ENCODE data around the gene OR10A5.
"Not testable (repeated sequence)": the region's sequence is repeated elsewhere in the genome, so short reads cannot be mapped to it uniquely, and the experiment has no call there.

Gene OR10A5, protein sequence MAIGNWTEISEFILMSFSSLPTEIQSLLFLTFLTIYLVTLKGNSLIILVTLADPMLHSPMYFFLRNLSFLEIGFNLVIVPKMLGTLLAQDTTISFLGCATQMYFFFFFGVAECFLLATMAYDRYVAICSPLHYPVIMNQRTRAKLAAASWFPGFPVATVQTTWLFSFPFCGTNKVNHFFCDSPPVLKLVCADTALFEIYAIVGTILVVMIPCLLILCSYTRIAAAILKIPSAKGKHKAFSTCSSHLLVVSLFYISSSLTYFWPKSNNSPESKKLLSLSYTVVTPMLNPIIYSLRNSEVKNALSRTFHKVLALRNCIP

DNA sequence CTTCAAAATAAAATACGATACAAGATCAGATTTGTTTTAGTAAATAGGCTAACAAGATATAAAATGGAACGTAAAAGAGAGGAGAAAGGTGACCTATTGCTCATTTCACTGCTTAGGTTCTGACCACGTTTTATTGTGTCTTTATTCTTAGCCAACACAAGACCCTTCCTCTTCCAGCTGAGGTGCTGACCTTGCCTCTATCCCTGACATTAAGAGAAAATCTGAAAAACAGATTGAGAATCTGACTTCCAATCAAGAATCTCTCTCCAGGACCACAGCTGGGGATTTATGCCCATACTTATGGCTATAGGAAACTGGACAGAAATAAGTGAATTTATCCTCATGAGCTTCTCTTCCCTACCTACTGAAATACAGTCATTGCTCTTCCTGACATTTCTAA, at the start of gene OR10A5:
Gene OR10A5, plus strand, starts transcription at position 301 of the 400 bp plus-strand sequence. Its CDS starts 0 bp downstream, at position 301.
- DNase-seq (ENCODE audit: low spot score) = no peak

DNA sequence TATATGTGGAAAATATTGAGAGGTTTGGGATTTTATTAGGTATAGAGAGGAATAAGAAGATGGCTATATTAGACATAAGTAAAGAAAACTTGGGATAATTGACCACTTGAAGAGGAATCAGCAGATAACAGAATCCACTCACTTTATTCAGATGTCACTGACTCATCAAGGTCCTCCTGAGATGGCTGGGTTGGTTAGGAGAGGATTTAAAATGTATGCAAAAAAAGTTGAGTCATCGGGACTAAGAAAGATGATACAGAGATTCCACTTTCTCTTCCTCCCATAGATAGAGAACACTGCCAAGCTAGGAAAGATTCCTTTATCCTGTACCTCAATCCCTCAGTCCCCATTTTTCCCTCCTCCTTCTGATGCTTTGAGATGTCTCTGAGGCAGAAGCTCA, 46.1 kb upstream of the OR10A5 start, which contains the start of gene OR6A2:
Gene OR6A2, minus strand, starts transcription at position 288 of the 400 bp plus-strand sequence. CDS start 3,981 bp downstream, outside the sequence.
- DNase-seq (ENCODE audit: low spot score) = no peak

DNA sequence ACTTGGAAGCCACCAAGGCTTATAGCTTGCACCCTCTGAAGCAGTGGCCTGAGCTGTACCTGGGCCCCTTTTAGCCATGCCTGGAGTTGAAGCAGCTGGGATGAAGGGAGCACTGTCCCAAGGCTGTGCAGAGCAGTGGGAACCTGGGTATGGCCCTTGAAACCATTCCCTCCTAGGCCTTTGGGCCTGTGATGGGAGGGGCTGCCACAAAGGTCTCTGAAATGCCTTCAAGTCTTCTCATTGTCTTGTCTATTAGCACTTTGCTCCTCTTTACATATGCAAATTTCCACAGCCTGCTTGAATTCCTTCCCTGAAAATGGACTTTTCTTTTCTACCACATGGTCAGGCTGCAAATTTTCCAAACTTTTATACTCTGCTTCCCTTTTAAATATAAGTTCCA, 44.4 kb upstream of the OR10A5 start:
- DNase-seq (ENCODE audit: low spot score) = not testable (repeated sequence)

DNA sequence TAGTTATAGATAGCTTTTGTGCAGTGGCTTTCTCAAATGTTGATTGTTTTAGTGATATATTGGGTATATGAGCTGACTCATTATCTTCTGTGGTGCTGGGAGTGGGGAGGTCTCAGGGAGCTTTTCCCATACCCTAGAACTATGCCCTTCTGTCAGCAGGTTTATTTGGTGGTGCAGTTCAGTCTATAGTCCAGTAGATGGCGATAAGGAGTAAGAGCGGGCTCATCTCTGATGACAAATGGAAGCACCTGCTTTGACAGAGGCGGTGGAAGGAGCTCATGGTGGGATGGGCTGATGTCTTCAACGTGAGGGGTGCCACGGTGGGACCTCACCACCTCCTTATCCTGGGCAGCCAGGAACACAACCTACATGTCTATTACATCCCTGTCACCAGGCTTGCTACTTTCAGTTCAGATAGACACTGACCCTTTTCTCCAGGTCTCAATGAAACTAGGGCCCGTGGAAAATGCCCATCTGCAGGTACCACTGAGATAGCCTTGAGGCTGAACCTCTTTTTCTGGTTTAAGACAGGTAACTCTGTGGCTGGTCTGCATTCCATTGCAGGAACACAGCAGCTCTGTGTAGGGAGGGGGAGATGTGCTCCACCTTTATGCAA, 33.0 kb upstream of the OR10A5 start:
- no peak for DNase-seq (ENCODE audit: low spot score)

DNA sequence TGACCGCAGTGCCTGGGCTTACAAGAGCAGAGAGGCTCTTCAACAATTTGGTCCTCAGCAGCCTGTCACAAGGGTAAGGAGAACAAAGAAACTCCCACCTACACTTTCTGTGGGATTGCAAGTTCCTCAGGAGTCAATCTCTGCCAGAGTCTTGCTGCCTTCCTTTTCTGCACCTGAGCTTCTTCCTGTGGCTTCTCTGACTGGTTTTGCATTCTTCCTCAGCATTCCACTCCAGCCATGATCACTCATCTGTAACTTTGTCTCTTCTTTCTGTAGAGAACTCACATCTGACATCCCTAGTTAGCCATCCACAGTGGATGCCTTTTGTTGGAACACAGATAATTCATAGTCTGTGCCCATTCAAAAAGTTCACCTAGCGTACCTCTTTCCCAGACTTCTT, 31.8 kb upstream of the OR10A5 start:
- no peak for DNase-seq (ENCODE audit: low spot score)

DNA sequence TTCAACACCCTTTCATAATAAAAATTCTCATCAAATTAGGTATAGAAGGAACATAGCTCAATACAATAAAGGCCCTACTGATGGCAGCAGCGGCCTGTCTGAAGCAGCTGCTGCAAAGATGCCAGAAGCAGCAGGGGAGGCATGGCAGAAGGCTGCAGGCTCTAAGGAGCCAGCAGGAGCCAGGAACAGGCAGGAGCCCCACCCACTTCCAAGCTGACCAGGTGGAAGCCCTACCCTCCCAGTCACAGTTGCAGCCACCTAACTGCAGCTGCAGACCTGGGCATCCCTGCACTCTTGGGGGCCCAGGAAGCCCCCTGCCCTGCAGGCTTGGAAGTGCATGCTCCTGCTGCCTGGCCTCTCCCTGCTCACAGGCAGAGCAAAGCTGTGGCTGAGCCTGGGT, 27.8 kb upstream of the OR10A5 start:
- DNase-seq (ENCODE audit: low spot score) = no peak

DNA sequence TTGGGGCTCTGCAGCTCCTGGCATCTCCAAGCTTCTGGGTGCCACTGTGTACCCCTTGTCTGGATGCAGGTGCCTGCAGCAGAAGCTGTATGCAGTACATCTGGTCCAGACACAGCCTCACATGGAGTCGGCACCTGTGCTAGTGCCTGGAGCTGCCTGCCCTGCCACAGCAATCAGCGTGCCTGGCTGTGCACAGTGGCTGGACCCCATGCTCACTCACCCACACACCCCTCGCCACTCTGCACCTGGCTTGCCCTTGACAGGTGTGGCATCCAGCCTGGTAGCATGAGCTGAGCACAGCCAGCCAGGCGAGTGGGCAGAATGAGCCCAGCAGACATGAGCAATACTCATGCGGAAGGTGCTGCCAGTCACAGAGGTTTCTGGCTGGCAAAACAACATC, 26.5 kb upstream of the OR10A5 start:
- no peak for DNase-seq (ENCODE audit: low spot score)

DNA sequence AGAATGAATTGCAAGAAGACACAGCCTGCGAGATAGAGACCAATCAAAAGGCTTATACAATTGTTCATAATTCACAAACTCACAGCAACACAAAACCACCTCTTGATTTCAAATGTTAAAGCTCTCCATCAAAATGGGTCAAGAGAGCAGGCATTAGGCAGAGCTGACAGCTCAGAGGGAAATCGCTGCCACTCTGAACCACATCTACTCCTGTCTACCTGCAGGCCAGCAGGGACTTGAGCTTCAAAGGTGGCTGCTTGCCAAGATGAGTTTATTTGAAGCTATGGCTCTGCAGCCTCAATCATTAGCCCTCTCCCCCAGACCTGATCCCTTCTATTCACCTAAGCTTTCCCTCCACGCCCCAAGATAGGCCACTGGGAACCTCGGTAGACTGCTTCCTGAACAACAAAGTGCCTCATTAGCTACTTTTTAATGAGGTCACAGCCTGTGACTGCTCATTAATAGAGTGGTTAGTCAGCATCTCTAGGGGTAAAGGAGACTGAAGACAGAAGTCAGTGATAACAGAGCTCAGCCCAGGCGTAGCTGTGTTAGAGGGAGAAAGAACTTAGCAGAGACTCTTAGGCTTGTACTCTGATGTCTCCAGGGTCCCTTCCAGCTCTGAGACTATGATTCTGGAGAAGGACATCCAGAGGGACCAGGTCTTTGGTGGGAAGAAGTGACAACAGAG, 21.2 kb upstream of the OR10A5 start:
- DNase-seq (ENCODE audit: low spot score) = no peak

DNA sequence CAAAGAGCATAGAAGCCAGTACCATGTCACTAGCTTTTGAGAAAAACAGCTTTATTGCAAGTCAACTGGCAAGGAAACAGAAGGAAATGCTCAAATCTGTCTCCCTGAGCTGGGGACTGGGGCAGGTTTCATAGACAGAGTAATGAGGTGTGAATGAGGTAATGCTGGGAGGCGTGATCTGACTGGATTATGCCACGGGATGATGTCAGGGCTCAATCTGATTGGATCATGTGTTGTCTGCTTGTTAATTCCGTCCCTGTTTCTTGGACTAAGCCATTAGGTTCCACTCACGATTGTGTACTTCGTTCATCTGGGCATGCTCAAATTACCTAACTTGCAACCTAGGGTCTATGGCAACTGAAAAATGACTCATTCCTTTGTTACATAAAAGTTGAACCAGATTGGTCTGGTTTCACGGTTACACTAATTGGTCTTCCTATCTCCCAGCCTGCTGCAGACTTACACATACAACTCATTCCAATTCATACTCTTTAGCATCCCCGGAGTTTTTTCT, 20.2 kb upstream of the OR10A5 start:
- no peak for DNase-seq (ENCODE audit: low spot score)

DNA sequence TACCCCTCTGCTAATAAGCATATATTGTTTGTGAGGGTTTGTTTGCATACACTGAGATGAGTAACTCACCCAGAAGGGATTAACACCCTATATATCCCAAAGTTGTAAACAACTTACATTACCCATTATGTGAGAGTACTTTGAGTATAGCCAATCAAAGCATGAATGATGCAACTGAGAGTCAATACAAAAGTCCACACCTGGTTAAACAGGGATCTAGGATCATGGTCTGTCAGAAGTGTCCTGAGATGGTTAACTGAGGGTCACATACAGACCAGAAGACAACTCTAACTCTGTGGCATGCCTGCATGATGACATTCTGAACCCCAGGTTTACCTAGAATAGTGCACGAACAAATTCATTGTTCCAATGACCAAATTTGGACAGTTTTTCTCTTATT, 17.4 kb upstream of the OR10A5 start:
- DNase-seq (ENCODE audit: low spot score) = no peak

DNA sequence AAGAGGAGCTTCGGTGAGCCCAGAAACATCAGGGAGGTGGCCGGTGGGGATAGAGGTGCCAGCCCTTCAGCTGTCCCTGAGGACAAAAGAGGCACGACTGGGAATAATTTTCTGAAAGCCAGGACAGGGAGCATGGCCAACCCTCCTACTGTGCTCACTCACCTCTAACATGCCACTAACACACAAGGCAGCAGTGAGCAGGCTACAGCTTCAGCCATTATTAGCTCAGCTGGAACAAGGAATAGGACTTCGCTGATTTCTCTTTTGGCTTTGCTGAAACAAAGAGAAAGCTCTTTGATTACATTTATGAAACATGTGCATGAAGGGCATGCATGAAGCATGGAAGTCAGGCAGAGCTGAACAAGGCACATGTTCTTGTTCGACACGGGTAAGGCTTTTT, 12.1 kb upstream of the OR10A5 start:
- no peak for DNase-seq (ENCODE audit: low spot score)

DNA sequence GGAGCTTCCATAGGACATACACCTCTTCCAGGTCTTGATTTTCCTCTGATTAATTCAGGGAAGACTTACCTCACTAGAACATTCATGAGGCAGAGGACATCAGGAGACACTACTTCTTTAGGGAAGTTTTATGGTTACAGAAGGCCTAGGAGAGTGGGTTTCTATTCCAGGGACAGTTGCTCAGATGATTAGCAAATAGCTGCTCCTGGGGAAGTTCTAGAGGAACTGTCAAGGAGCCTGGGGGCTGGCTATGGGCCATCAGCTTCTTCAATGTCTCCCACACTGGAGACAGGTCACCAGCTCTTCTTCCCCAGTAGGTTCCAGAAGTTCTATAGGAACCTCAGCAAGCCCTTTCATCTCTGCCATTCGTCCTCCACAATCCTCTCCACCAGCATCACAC, 11.5 kb upstream of the OR10A5 start:
- DNase-seq (ENCODE audit: low spot score) = no peak

DNA sequence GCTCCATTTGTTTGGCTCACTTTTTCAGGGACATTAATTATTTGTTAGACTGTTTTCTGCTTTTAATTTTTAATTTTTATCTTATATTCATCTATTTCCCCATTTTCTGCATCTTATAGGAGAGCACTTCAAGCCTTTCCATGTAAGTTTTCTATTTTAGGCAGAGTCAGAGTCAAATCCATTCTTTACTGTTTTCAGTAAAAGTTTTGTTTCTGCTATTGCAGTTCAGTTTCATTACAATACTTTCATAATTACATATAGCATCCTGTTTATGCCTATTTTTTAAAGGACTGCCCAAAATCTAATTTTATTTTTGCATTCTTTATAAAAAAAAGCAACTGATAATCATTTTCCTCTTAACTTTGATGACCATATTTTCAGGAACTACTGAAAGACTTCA, 3.8 kb upstream of the OR10A5 start:
- no peak for DNase-seq (ENCODE audit: low spot score)

DNA sequence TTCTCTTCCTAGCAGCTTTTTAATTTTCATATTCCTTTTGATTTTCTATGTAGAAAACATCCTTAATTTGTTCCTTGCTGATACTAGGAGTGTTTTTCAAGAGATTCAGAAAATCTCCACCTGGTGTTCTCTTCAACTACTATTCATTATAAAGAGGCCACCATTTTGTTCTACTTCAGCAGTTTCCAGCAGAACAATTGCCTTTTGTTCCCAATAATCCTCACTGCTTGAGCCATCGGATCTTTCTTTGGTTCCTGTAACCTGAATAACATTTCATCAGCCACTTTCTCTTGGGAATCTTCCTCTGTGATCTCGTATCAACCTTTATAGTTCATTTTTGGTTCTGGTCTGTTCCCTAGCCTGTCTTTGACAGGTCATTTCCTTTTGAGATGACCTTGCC, 1.8 kb upstream of the OR10A5 start:
- no peak for DNase-seq (ENCODE audit: low spot score)

DNA sequence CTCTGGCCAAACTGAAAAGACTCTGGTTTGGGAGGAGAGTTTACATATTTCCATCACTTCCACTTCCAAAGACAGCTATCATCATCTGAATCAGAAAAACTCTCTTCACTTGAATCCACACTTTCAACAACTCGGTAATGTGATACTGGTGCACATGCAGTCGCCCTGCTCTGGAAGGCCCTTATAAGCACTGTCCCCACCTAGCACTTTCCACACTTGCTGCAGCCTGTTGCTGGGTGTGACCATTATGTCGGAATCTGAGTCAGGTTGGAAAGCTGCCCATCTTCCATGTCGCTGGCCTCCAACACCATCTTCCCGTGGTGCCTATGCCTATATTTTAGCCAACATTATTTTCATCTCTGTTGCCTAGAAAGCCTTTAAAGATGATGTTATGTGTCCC, 1.1 kb upstream of the OR10A5 start:
- no peak for DNase-seq (ENCODE audit: low spot score)

DNA sequence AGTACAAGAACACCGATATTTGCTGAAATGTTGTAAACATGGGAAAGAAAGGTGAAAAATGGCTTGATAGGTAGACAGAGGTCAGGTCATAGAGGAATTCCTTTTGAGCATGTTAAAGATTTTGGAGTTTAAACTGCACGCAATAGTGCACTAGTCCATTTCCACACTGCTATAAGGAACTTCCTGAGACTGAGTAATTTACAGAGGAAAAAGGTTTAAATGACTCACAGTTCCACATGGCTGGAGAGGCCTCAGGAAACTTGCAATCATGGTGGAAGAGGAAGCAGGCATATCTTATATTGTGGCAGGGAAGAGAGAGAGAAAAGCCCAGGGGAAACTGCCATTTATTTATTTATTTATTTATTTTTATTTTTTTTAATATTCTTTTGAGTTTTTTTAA, 5.0 kb downstream of the OR10A5 start:
- DNase-seq (ENCODE audit: low spot score) = no peak

DNA sequence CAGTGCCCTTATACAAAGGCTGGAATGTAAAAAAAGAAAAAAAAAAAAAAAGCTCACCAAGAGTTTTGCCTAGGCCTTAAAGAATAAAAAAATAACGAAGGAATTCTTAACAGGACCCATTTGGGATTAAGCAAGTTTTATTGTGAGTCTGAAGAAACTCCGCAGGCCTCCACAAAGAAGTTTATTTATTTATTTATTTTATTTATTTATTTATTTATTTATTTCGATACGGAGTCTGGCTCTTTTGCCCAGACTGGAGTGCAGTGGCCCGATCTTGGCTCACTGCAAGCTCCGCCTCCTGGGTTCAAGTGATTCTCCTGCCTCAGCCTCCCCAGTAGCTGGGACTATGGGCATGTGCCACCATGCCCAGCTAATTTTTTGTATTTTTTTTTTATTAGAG, 9.3 kb downstream of the OR10A5 start:
- not testable (repeated sequence) for DNase-seq (ENCODE audit: low spot score)

DNA sequence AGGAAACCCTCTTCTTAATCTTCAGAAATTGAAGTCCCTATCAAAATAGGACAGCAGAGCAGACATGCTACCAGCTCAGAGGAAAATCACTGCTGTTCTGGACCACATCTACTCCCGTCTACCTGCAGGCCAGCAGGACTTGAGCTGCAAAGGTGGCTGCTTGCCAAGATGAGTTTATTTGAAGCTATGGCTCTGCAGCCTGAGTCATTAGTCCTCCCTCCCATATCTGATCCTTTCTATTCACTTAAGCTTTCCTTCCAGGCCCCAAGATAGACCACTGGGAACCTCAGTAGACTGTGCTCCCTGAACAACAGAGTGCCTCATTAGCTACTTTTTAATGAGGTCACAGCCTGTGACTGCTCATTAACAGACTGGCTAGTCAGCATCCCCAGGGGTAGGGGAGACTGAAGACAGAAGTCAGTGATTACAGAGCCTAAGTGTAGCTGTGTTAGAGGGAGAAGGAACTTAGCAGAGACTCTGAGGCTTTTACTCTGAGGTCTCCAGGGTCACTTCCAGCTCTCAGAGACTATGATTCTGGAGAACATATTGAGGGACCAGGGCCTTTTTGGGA, 10.6 kb downstream of the OR10A5 start:
- no peak for DNase-seq (ENCODE audit: low spot score)

DNA sequence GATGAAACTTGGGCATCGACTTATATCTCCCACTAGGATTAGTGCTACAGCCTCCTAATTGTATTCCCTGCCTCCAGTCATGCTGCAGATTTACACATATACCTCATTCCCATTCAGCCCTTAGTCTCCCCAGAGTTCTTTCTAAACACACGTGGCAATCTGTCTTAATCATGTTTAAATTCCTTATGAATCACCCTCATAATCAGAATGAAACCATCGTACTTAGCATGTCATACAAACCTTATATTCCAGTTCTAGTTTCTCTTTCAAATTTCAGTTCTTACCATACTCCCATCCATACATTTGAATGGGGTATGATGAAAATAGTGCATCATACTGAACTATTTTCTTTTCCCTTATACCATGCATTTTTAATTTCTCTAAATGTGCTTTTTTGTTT, 11.4 kb downstream of the OR10A5 start:
- DNase-seq (ENCODE audit: low spot score) = no peak

DNA sequence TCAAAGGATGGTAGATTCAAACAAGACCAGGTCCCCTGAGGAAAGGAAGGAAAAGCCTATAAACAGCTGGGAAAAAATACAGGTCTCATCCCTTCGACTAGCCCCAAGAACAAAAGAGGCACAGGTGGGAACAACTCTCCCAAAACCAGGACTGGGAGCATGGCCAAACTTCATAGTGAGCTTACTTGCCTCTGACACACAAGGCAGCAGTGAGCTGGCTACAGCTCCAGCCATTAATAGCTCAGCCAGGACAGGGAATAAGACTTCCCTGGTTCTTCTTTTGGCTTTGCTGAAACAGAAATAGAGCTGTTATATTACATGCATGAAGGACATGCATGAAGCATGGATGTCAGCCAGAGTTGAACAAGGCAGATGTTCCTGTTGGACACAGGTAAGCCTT, 17.5 kb downstream of the OR10A5 start, which contains the start of gene OR10A2:
Gene OR10A2, plus strand, starts transcription at position 97 of the 400 bp plus-strand sequence. CDS start 6,698 bp downstream, outside the sequence.
- no peak for DNase-seq (ENCODE audit: low spot score)

DNA sequence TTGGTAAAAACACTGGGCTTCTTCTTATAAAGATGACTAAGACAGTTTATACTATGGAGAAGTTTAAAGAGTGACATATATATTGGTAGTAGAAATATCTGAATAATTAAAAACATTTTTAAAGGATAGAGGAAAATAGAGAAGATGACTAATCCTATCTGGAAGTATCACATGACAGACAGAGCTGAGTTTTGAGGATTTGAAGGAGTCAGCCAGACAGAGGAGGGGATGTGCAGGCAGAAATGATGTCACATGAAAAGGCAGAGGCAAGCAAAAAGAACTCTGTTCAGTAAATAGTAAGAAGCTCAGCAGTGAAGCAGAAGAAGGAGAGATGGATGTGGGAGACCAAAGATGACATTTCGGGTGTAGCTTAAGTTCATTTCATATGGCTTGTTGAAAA, 19.0 kb downstream of the OR10A5 start:
- DNase-seq (ENCODE audit: low spot score) = no peak

DNA sequence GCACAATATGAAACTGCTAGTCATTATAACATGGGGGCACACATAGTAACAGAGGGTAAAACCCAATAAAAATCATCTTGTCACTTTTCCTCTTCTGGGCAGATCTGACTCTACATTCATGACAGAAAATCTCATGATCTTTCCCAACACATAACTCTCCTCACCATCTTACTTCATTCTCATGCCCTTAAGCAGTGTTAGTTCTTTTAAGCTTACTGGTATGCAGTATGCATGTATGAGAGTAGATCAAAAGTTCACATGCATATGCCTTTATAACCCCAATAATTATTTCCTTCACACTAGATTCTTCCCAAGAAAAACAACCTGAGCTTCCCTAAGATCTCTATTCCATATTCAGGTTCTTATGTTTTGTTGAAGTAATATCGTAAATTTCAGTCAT, 25.8 kb downstream of the OR10A5 start:
- DNase-seq (ENCODE audit: low spot score) = no peak

DNA sequence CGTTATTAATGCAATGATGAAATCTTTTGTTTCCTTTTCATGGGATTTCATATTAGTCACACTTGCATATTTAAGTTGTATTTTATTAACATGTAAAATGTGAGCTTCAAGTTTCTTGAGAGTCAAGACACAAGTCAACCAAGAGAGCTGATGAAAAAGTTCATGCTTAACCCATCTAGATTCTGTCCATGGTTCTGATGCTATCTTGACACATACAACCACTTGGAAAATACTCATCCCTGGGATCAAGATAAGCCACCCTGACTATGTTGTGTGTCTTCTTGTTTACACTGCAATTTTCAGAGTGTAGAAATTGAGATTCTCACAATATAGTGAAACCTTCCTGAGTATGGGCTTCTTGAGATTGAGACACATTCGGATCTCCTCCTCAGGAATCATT, 30.3 kb downstream of the OR10A5 start:
- no peak for DNase-seq (ENCODE audit: low spot score)

Data from left forelimb (tissue), 1 donor.